Fibroblast of lung (primary cell): ENCODE results near the gene CASP4.

Experiments
- CTCF ChIP-seq, 2 donors: IDR thresholded peaks in 1 of 2; conservative IDR thresholded peaks in 1 of 2; 1 replicate in 1 of 2; 2 replicates in 1 of 2; pipeline ENCODE4 v1.5.1; 2011 to 2012; ENCODE audit warnings: low read length in 2 of 2, control low read depth in 1 of 2, inconsistent platforms in 1 of 2, low read depth in 1 of 2, mild to moderate bottlenecking in 1 of 2
- EZH2 ChIP-seq: IDR thresholded peaks from 2 replicates; pipeline ENCODE4 v1.5.1; 2012; ENCODE audit warnings: low read length, control low read depth, mild to moderate bottlenecking; ENCODE audit errors: missing control alignments

- TF ChIP-seq CTCF (conservative IDR thresholded peaks at IDR 0.05 in 1 of 2, IDR thresholded peaks at IDR 0.05 in 1 of 2; ENCODE audit: low read depth in 1 of 2, low read length in 2 of 2) (no peak), EZH2 (no peak)
Measured at GRCh38 chr11:104918113-104918824, 50.1 kb downstream of the CASP4 start.
